HepG2 (cell line): ENCODE results near the gene CHML. TPM values are rescaled to one million over a fixed set of nuclear protein-coding genes. Genes with fewer than 3 reads are reported as not detected.
A peak's percentile ranks its signal among the peaks of the same experiment; 100 is the strongest.

ENCODE experiments used
- ATAC-seq: fragments of 200-7000 bp; cut with Tn5 transposase; 3 replicates; pipeline ENCODE4 v1.9.1; 2020; ENCODE audit warnings: mild to moderate bottlenecking, moderate library complexity
- BruUV-seq: library from RNA; stranded (reverse); fragments of 400-500 nt; replicated peaks from 2 replicates; lab custom pipeline; 2021; lab: Mats Ljungman, UMichigan
- CTCF ChIA-PET: fragments of 300-600 bp; formaldehyde crosslinking; extraction: SDS; loops from one replicate; lab custom pipeline; 2021; ENCODE audit warnings: low total read pairs, inconsistent platforms, low intra/inter-chr PET ratio; lab: Yijun Ruan, JAX
- POLR2A ChIA-PET: fragments of 350-600 bp; sonication (Branson Sonifier 250); formaldehyde crosslinking; loops from one replicate; lab custom pipeline; 2020; ENCODE audit warnings: antibody characterized with exemption, inconsistent platforms; lab: Yijun Ruan, JAX
- DNase-seq: peaks from one replicate; pipeline ENCODE4 v3.0.0-alpha.2; 2015; ENCODE audit warnings: low spot score
- FAIRE-seq: peaks from 3 replicates; lab custom pipeline; 2011; peaks lifted over from hg19 to GRCh38; lab: Jason Lieb, UNC
- H2AFZ ChIP-seq: one replicate; pipeline ENCODE4 v1.6.1; 2011; ENCODE audit warnings: low read length, inconsistent platforms
- H3K27ac ChIP-seq: fragments of 300-600 bp; 3 replicates; pipeline ENCODE4 v1.8.0; 2011; ENCODE audit warnings: mixed run types, mild to moderate bottlenecking, mixed read lengths, low read length, inconsistent platforms; ENCODE audit not compliant: insufficient read depth; ENCODE audit errors: extremely low read length
- H3K27me3 ChIP-seq, 2 experiments: fragments of 200-600 bp in 1 of 2; 2 replicates in 1 of 2; 3 replicates in 1 of 2; pipeline versions ENCODE4 v1.6.0 to v1.8.0; 2011; ENCODE audit warnings: low read length in 2 of 2, mild to moderate bottlenecking in 2 of 2, moderate library complexity in 2 of 2, inconsistent platforms in 1 of 2; ENCODE audit not compliant: insufficient read depth in 2 of 2, control insufficient read depth in 1 of 2
- H3K36me3 ChIP-seq, 2 experiments: fragments of 200-600 bp in 1 of 2; replicated peaks in 1 of 2; 2 replicates in 1 of 2; 3 replicates in 1 of 2; pipeline versions ENCODE4 v1.5.1 to v1.8.0; 2011; ENCODE audit warnings: low read length in 2 of 2, inconsistent platforms in 1 of 2; ENCODE audit not compliant: insufficient read depth in 2 of 2, control insufficient read depth in 1 of 2
- H3K4me1 ChIP-seq: 2 replicates; pipeline ENCODE4 v1.5.1; 2012; ENCODE audit warnings: low read length, inconsistent platforms; ENCODE audit not compliant: insufficient read depth
- H3K4me2 ChIP-seq: 2 replicates; pipeline ENCODE4 v1.6.0; 2011; ENCODE audit warnings: low read depth, low read length, inconsistent platforms
- H3K4me3 ChIP-seq, 3 experiments: fragments of 200-600 bp in 1 of 3; sonication (generic), shearing (Covaris generic) in 1 of 3; replicated peaks in 1 of 3; 2 replicates each; pipeline ENCODE4 v1.5.1; 2011 to 2016; ENCODE audit warnings: low read length in 3 of 3, inconsistent platforms in 2 of 3, low read depth in 2 of 3, mild to moderate bottlenecking in 2 of 3, control low read depth in 1 of 3, mixed read lengths in 1 of 3; ENCODE audit not compliant: insufficient read depth in 1 of 3
- H3K79me2 ChIP-seq: one replicate; pipeline ENCODE4 v1.6.1; 2011; ENCODE audit warnings: low read length, inconsistent platforms; ENCODE audit not compliant: insufficient read depth
- H3K9ac ChIP-seq: 2 replicates; pipeline ENCODE4 v1.6.0; 2011; ENCODE audit warnings: mild to moderate bottlenecking, low read depth, low read length, inconsistent platforms; ENCODE audit not compliant: insufficient read depth
- H3K9me3 ChIP-seq: 2 replicates; pipeline ENCODE4 v1.5.1; 2012; ENCODE audit warnings: mild to moderate bottlenecking, low read length
- H4K20me1 ChIP-seq: 2 replicates; pipeline ENCODE4 v1.6.0; 2011; ENCODE audit warnings: inconsistent platforms, mild to moderate bottlenecking, low read length, moderate library complexity; ENCODE audit not compliant: insufficient read depth
- AHR ChIP-seq: IDR thresholded peaks from 2 replicates; pipeline ENCODE4 v1.6.1; 2018; ENCODE audit warnings: missing genetic modification reagents, missing compliant biosample characterization
- ARNT ChIP-seq: fragments of 450-650 bp; IDR thresholded peaks from 2 replicates; pipeline ENCODE4 v1.6.1; 2017
- CEBPB ChIP-seq: IDR thresholded peaks from 2 replicates; pipeline ENCODE4 v1.6.1; 2011; ENCODE audit warnings: low read depth, low read length, improper control_type of control experiment, borderline replicate concordance
- GABPB1 ChIP-seq: IDR thresholded peaks from 2 replicates; pipeline ENCODE4 v1.6.1; 2016; ENCODE audit warnings: mild to moderate bottlenecking, missing genetic modification reagents, moderate library complexity, missing compliant biosample characterization
- KLF16 ChIP-seq, 2 experiments: sonication (generic) in 1 of 2; formaldehyde crosslinking in 1 of 2; IDR thresholded peaks; 2 replicates each; pipeline versions ENCODE4 v1.6.1 to v1.8.0; 2016 to 2023; ENCODE audit warnings: missing genetic modification reagents in 2 of 2, missing compliant biosample characterization in 1 of 2
- ZFP36L2 ChIP-seq: sonication (generic); formaldehyde crosslinking; IDR thresholded peaks from 2 replicates; pipeline ENCODE4 v1.4.0; 2020; ENCODE audit warnings: missing genetic modification reagents
- ZNF432 ChIP-seq: sonication (generic); formaldehyde crosslinking; IDR thresholded peaks from 2 replicates; pipeline ENCODE4 v1.5.0; 2020; ENCODE audit warnings: missing genetic modification reagents, mild to moderate bottlenecking, borderline replicate concordance
- ZNF546 ChIP-seq: sonication (generic); formaldehyde crosslinking; conservative IDR thresholded peaks from 2 replicates; pipeline ENCODE4 v1.8.1; 2023; ENCODE audit warnings: mild to moderate bottlenecking, missing genetic modification reagents
- ZNF839 ChIP-seq: sonication (generic); formaldehyde crosslinking; IDR thresholded peaks from 2 replicates; pipeline ENCODE4 v1.4.0; 2020; ENCODE audit warnings: missing genetic modification reagents, mild to moderate bottlenecking, borderline replicate concordance
- WGBS: methylation state at CpG from one replicate; pipeline ENCODE4 v1.1.6; 2017; ENCODE audit warnings: low lambda C conversion rate; 5-methylcytosine and 5-hydroxymethylcytosine counted together
- in situ Hi-C: cut with HindIII; loops from 2 replicates; pipeline ENCODE4 v1.10.0; 2017; ENCODE audit warnings: low pct_unique_long_range_greater_than_20kb; ENCODE audit not compliant: extremely low pct_ligation_motif_present
- intact Hi-C: fragments of 100-400 bp; cut with micrococcal nuclease; formaldehyde crosslinking; loops from one replicate; pipeline ENCODE4 v1.10.0; 2022; ENCODE audit not compliant: unreplicated experiment
- polyA plus RNA-seq, 8 experiments: library from polyadenylated mRNA; depleted of rRNA in 3 of 8; stranded (reverse) in 7 of 8; unstranded in 1 of 8; fragments of >200 nt; fragmentation: Illumina TruSeq in 4 of 8; extraction: Trizol in 4 of 8; gene quantifications; 2 replicates each; pipeline versions ENCODE4 v1.2.1 to v1.2.3, GENCODE V29; 2011 to 2016; ENCODE audit warnings: low read depth in 4 of 8, missing spikeins in 1 of 8, mixed read lengths in 1 of 8; ENCODE audit not compliant: insufficient read depth in 1 of 8
- total RNA-seq, 5 experiments: library from RNA; depleted of rRNA; stranded (reverse); fragments of >200 nt; fragmentation: Illumina TruSeq; extraction: Trizol; gene quantifications; 2 replicates each; pipeline ENCODE4 v1.2.3, GENCODE V29; 2016; ENCODE audit warnings: low read depth in 1 of 5
- TF ChIP-seq, protein P1 (sequence below): sonication (generic); formaldehyde crosslinking; conservative IDR thresholded peaks from 2 replicates; pipeline ENCODE4 v1.8.0; 2022; ENCODE audit warnings: mild to moderate bottlenecking, moderate library complexity, missing genetic modification reagents

Gene CHML
- total and polyA plus RNA-seq, 2 of the 13 experiments (the other 11 are each of a cell fraction or from before 2014, with no cell fraction given), result 5.2 to 16.7 TPM

- TF ChIP-seq, protein P1, sequence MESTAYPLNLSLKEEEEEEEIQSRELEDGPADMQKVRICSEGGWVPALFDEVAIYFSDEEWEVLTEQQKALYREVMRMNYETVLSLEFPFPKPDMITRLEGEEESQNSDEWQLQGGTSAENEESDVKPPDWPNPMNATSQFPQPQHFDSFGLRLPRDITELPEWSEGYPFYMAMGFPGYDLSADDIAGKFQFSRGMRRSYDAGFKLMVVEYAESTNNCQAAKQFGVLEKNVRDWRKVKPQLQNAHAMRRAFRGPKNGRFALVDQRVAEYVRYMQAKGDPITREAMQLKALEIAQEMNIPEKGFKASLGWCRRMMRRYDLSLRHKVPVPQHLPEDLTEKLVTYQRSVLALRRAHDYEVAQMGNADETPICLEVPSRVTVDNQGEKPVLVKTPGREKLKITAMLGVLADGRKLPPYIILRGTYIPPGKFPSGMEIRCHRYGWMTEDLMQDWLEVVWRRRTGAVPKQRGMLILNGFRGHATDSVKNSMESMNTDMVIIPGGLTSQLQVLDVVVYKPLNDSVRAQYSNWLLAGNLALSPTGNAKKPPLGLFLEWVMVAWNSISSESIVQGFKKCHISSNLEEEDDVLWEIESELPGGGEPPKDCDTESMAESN (CRISPR knock-in tag), result no peak
- TF ChIP-seq CEBPB, result peak; percentile 8; the same call in 1 of the 2 replicates
- TF ChIP-seq ZFP36L2 (CRISPR knock-in tag), result no peak
- TF ChIP-seq ZNF546, result no peak
- TF ChIP-seq GABPB1 (CRISPR knock-in tag), result no peak
Measured at GRCh38 chr1:241652012-241652411, 11.8 kb upstream of the CHML start, which contains the start of gene WDR64 (continued).

- Histone ChIP-seq H3K79me2 (no peaks in the 10 kb centered on the region), H3K9ac (no peak overlapping the region), H3K4me3 (no peak overlapping the region), H4K20me1 (no peaks in the 10 kb centered on the region), H3K36me3 (no peaks in the 10 kb centered on the region), H3K27ac (no peak overlapping the region), H3K4me1 (no peaks in the 10 kb centered on the region), H3K4me2 (no peak overlapping the region), H3K9me3 (no peaks in the 10 kb centered on the region), H2AFZ (no peak overlapping the region), H3K27me3 (no peaks in the 10 kb centered on the region)
- intact Hi-C loops, result no loop called here
- ChIA-PET CTCF (no interaction called here), POLR2A (no interaction called here)
- 59% methylated on average over 1 of the region's 1 CpG for WGBS
- in situ Hi-C loops, result no loop called here
- ATAC-seq (no peak), FAIRE-seq (no peak), DNase-seq (no peak)
- TF ChIP-seq KLF16 (CRISPR knock-in tag; IDR thresholded peaks at IDR 0.05), result no peak
- no peak for TF ChIP-seq ARNT
- TF ChIP-seq ZNF839, result no peak
- TF ChIP-seq ZNF432 (CRISPR knock-in tag), result no peak
- TF ChIP-seq AHR (CRISPR knock-in tag), result no peak
- TF ChIP-seq, protein P1 (CRISPR knock-in tag), result no peak
- BruUV-seq, result no TSS peak
Measured at GRCh38 chr1:241648159-241648558, 8.0 kb upstream of the CHML start.
